Uterus (tissue), 4 donors: ENCODE results near the gene PRKN. TPM values are rescaled to one million over a fixed set of nuclear protein-coding genes. Genes with fewer than 3 reads are reported as not detected.
A peak's percentile ranks its signal among the peaks of the same experiment; 100 is the strongest.

Source experiments
- DNase-seq, 2 donors: peaks; one replicate each; pipeline ENCODE4 v3.0.0-alpha.2; 2019 to 2020
- H3K27ac ChIP-seq, 2 donors: fragments of 200-600 bp; sonication (generic); 1 replicate in 1 of 2; 2 replicates in 1 of 2; pipeline ENCODE4 v1.5.1; 2016 to 2018
- H3K27me3 ChIP-seq, 2 donors: fragments of 200-600 bp; sonication (generic); one replicate each; pipeline ENCODE4 v1.5.1; 2018 to 2019; ENCODE audit warnings: control low read depth in 1 of 2
- H3K36me3 ChIP-seq, 2 donors: fragments of 200-600 bp; sonication (generic); one replicate each; pipeline ENCODE4 v1.5.1; 2019; ENCODE audit warnings: control low read depth in 1 of 2
- H3K4me1 ChIP-seq, 2 donors: fragments of 200-600 bp; sonication (generic); one replicate each; pipeline ENCODE4 v1.5.1; 2018 to 2019; ENCODE audit warnings: control low read depth in 1 of 2
- H3K4me3 ChIP-seq, 2 donors: fragments of 200-600 bp; sonication (generic); 1 replicate in 1 of 2; 2 replicates in 1 of 2; pipeline ENCODE4 v1.5.1; 2018 to 2019; ENCODE audit warnings: mild to moderate bottlenecking in 1 of 2
- H3K9me3 ChIP-seq, 2 donors: fragments of 200-600 bp; sonication (generic); one replicate each; pipeline ENCODE4 v1.5.1; 2019; ENCODE audit warnings: control low read depth in 1 of 2
- CTCF ChIP-seq, 4 experiments: fragments of 200-600 bp in 2 of 4; fragments of 450-650 bp in 2 of 4; sonication (generic) in 2 of 4; IDR thresholded peaks; one replicate each; pipeline ENCODE4 v1.5.1; 2016 to 2019; ENCODE audit warnings: antibody characterized with exemption in 4 of 4, mild to moderate bottlenecking in 2 of 4, moderate library complexity in 1 of 4
- POLR2A ChIP-seq, 2 donors: fragments of 450-650 bp; IDR thresholded peaks; one replicate each; pipeline ENCODE4 v1.6.1; 2016; ENCODE audit warnings: antibody characterized with exemption in 2 of 2, mild to moderate bottlenecking in 1 of 2, moderate library complexity in 1 of 2
- intact Hi-C: fragments of 100-400 bp; cut with DNase I; formaldehyde crosslinking; loops from one replicate; pipeline ENCODE4 v1.15.1; 2023; ENCODE audit warnings: low total_unique reads
- total RNA-seq, 4 donors: library from RNA; depleted of rRNA in 3 of 4; stranded (reverse); fragments of >200 nt in 3 of 4; gene quantifications; one replicate each; pipeline versions ENCODE4 v1.1.0 to v1.2.4, GENCODE V29; 2014 to 2023
- donor health status: DM: yes; HTN: yes; CAD: no.

PRKN gene
- total RNA-seq, 4 donors from 2014 or later: 10.2 to 21.3 (median 13.1) TPM

- no peak for DNase-seq
- intact Hi-C loops: no loop called here
- Histone ChIP-seq H3K9me3 (no peaks in the 10 kb centered on the region), H3K4me3 (no peak overlapping the region), H3K27ac (peak overlapping the region in 1 of 2 donors; percentile 18), H3K4me1 (no peaks in the 10 kb centered on the region), H3K36me3 (no peaks in the 10 kb centered on the region), H3K27me3 (no peaks in the 10 kb centered on the region)
- TF ChIP-seq CTCF (IDR thresholded peaks at IDR 0.05): no peak
- TF ChIP-seq POLR2A (IDR thresholded peaks at IDR 0.05): no peak
These were observed 86.8 kb downstream of the PRKN start for GRCh38 chr6:162640756-162641155.

GRCh38 chr6:162639951-162640350, 87.6 kb downstream of the PRKN start:
- TF ChIP-seq POLR2A (IDR thresholded peaks at IDR 0.05) (no peak), CTCF (IDR thresholded peaks at IDR 0.05) (no peak)
- no peaks in the 10 kb centered on the region for H3K27me3 ChIP-seq
- peak overlapping the region; percentile 18 to 36 for H3K27ac ChIP-seq
- no peak for DNase-seq
- intact Hi-C loops: no loop called here
- H3K36me3 ChIP-seq: no peaks in the 10 kb centered on the region
- no peaks in the 10 kb centered on the region for H3K9me3 ChIP-seq
- no peaks in the 10 kb centered on the region for H3K4me1 ChIP-seq
- H3K4me3 ChIP-seq: no peak overlapping the region

GRCh38 chr6:162638931-162639574, 88.5 kb downstream of the PRKN start:
- no peaks in the 10 kb centered on the region for H3K9me3 ChIP-seq
- no peaks in the 10 kb centered on the region for H3K36me3 ChIP-seq
- H3K27ac ChIP-seq: no peak overlapping the region
- no peak for TF ChIP-seq POLR2A (IDR thresholded peaks at IDR 0.05)
- no peak for TF ChIP-seq CTCF (IDR thresholded peaks at IDR 0.05)
- H3K4me1 ChIP-seq: no peaks in the 10 kb centered on the region
- H3K4me3 ChIP-seq: no peak overlapping the region
- DNase-seq: no peak
- intact Hi-C loops: no loop called here
- no peaks in the 10 kb centered on the region for H3K27me3 ChIP-seq

GRCh38 chr6:162637317-162637716, 90.2 kb downstream of the PRKN start:
- intact Hi-C loops: no loop called here
- DNase-seq: no peak
- TF ChIP-seq POLR2A (IDR thresholded peaks at IDR 0.05): no peak
- TF ChIP-seq CTCF (IDR thresholded peaks at IDR 0.05): no peak

GRCh38 chr6:162636167-162636566, 91.4 kb downstream of the PRKN start:
- H3K4me1 ChIP-seq: no peaks in the 10 kb centered on the region
- intact Hi-C loops: no loop called here
- no peaks in the 10 kb centered on the region for H3K36me3 ChIP-seq
- TF ChIP-seq CTCF (IDR thresholded peaks at IDR 0.05) (no peak), POLR2A (IDR thresholded peaks at IDR 0.05) (no peak)
- no peaks in the 10 kb centered on the region for H3K27me3 ChIP-seq
- no peak overlapping the region for H3K27ac ChIP-seq
- no peaks in the 10 kb centered on the region for H3K9me3 ChIP-seq
- H3K4me3 ChIP-seq: no peak overlapping the region
- DNase-seq: no peak

More at GRCh38 chr6:162637317-162637716, 90.2 kb downstream of the PRKN start:
- no peaks in the 10 kb centered on the region for H3K36me3 ChIP-seq
- H3K4me1 ChIP-seq: no peaks in the 10 kb centered on the region
- no peak overlapping the region for H3K4me3 ChIP-seq
- no peak overlapping the region for H3K27ac ChIP-seq
- no peaks in the 10 kb centered on the region for H3K27me3 ChIP-seq
- H3K9me3 ChIP-seq: no peaks in the 10 kb centered on the region
